Activated naive CD4-positive, alpha-beta T cell treated with anti-CD3 and anti-CD28 coated beads for 36 hours (primary cell): ENCODE results near the gene AKT3. TPM values are rescaled to one million over a fixed set of nuclear protein-coding genes. Genes with fewer than 3 reads are reported as not detected.
A peak's percentile ranks its signal among the peaks of the same experiment; 100 is the strongest.
"Not testable (repeated sequence)": the region's sequence is repeated elsewhere in the genome, so short reads cannot be mapped to it uniquely, and the experiment has no call there.

Experiments
- CTCF ChIA-PET: fragments of 350-600 bp; sonication (Branson Sonifier 250); formaldehyde crosslinking; loops from one replicate; lab custom pipeline; 2021; ENCODE audit warnings: antibody characterized with exemption; lab: Charles Lee
- DNase-seq: peaks from one replicate; pipeline ENCODE4 v3.0.0-alpha.2; 2020
- H3K27ac Mint-ChIP-seq: one replicate; pipeline ENCODE4 v1.8.0; 2021; ENCODE audit warnings: mild to moderate bottlenecking, mixed read lengths
- H3K27me3 Mint-ChIP-seq: one replicate; pipeline ENCODE4 v1.8.0; 2021; ENCODE audit warnings: low read depth, mixed read lengths
- H3K36me3 Mint-ChIP-seq: one replicate; pipeline ENCODE4 v1.8.0; 2021; ENCODE audit warnings: low read depth, mixed read lengths
- H3K4me1 Mint-ChIP-seq: one replicate; pipeline ENCODE4 v1.8.0; 2021; ENCODE audit warnings: low read depth, mixed read lengths
- H3K4me3 Mint-ChIP-seq: one replicate; pipeline ENCODE4 v1.8.0; 2021; ENCODE audit warnings: mild to moderate bottlenecking, moderate library complexity, mixed read lengths
- H3K9me3 Mint-ChIP-seq: one replicate; pipeline ENCODE4 v1.8.0; 2021; ENCODE audit warnings: mixed read lengths
- intact Hi-C: fragments of 100-400 bp; cut with micrococcal nuclease; formaldehyde crosslinking; loops from one replicate; pipeline ENCODE4 v1.15.1; 2023
- total RNA-seq, 2 experiments: library from RNA; stranded (reverse); gene quantifications; one replicate each; pipeline ENCODE4 v1.2.3, GENCODE V29; 2021

AKT3 gene
- total RNA-seq, 2 experiments from 2014 or later = 19.1 to 21.5 TPM

DNA sequence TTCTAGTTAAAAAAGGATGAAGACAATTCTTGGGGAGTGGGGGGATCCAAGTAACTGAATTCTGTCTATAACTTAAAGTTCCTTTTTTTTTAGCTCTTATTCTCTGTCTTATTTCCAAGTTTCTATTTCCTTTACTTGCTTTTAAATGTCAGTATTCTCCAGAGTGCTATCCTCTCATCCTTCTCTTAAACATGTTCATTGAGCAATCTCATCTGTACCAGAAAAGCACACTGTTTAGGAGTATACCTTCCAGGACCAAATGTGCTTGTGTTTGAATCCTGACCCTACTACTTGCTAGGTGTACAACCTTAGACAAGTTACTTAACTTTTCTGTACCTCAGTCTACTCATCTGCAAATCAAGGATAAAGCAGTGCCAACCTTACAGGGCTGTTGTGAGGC, 50.1 kb downstream of the AKT3 start:
- Mint-ChIP-seq H3K36me3 (peaks cover 19% of the 10 kb centered on the region), H3K4me1 (peaks cover 32% of the 10 kb centered on the region), H3K4me3 (no peak overlapping the region), H3K9me3 (no peaks in the 10 kb centered on the region), H3K27ac (no peak overlapping the region), H3K27me3 (no peaks in the 10 kb centered on the region)
- DNase-seq = no peak
- CTCF ChIA-PET = no interaction called here
- intact Hi-C loops = no loop called here

DNA sequence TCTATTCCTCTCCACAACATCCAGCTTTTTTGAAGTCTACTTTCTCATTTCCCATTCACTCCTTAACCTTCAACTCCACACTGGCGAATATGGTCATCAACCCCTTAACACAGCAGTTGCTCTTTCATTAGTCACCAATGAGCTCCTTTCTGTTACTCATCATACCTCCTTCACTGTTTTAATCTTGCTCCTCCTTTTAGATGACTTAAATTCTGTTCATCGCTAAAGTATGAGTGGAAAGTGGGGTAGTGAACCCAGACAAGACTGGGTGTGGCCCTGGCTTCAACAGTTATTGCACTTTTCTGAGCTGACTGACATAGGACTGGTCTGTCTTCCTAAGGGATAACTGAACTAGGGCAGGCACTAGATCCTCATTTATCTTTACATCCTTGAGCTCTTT, 51.3 kb downstream of the AKT3 start:
- no peaks in the 10 kb centered on the region for H3K27me3 Mint-ChIP-seq
- intact Hi-C loops = no loop called here
- CTCF ChIA-PET = no interaction called here
- no peak overlapping the region for H3K4me3 Mint-ChIP-seq
- H3K36me3 Mint-ChIP-seq = peaks cover 15% of the 10 kb centered on the region
- DNase-seq = peak; percentile 8
- H3K4me1 Mint-ChIP-seq = peaks cover 27% of the 10 kb centered on the region
- H3K27ac Mint-ChIP-seq = no peak overlapping the region
- no peaks in the 10 kb centered on the region for H3K9me3 Mint-ChIP-seq

DNA sequence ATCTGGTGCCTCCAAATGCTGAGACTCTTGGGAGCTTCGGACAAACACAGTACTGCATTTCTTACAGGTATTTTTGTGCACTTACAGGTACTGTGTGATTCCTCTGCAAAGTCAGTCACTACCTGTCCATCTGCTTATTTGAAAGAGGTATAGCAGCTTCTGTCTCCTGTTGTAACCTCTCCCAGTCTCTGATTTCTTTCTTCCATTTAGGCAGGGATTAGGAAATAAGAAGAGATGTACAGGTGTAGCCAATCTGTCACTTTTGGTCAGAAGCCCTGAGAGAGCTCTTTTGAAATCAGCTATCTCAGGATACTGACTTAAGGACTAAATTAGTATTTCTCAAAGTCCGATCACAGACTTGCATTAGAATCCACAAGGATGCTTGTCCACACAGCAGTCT, 54.0 kb downstream of the AKT3 start:
- CTCF ChIA-PET = no interaction called here
- Mint-ChIP-seq H3K4me1 (peaks cover 40% of the 10 kb centered on the region), H3K27me3 (no peaks in the 10 kb centered on the region), H3K27ac (no peak overlapping the region), H3K36me3 (peaks cover 11% of the 10 kb centered on the region), H3K4me3 (no peak overlapping the region), H3K9me3 (no peaks in the 10 kb centered on the region)
- DNase-seq = no peak
- intact Hi-C loops = no loop called here

DNA sequence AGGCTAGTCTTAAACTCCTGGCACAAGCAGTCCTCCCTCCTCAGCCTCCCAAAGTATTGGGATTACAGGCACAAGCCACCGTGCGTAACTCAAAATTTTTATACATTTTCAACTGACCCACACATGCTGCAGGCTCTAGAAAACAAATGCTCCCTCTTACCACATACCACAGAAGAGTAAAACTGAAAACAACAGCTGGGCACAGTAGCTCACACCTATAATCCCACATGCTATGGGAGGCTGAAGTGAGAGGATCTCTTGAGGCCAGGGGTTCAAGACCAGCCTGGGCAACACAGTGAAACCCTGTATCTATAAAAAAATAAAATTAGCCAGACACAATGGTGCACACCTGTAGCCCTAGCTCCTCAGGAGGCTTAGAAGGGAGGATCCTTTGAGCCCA, 56.7 kb downstream of the AKT3 start:
- DNase-seq = no peak
- Mint-ChIP-seq H3K27me3 (no peaks in the 10 kb centered on the region), H3K9me3 (no peaks in the 10 kb centered on the region), H3K4me1 (peaks cover 35% of the 10 kb centered on the region), H3K4me3 (no peak overlapping the region), H3K27ac (no peak overlapping the region), H3K36me3 (peaks cover 7% of the 10 kb centered on the region)
- intact Hi-C loops = no loop called here
- CTCF ChIA-PET = interaction anchor here (0.6 kb wide), 1 partner anchor 307 kb away, joined by 3 read pairs; no protein-coding TSS in a partner anchor

DNA sequence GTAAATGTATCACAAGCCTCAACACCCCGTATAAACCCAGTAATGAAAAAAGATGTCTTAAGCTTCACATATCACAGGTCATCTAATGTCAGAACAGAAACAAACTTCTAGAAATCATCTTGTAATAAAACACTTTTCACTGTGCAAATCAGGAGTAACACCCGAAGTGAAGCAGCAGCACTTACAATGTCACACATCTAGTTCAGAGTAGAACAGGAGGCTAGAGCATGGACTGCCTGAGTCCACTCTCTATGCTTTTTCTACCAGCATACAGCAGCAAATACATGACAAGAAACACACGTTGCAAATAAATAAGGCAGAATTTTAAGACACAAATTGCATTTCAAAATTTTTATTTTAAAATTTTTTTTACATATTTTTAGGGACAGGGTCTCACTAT, 57.2 kb downstream of the AKT3 start:
- intact Hi-C loops = no loop called here

DNA sequence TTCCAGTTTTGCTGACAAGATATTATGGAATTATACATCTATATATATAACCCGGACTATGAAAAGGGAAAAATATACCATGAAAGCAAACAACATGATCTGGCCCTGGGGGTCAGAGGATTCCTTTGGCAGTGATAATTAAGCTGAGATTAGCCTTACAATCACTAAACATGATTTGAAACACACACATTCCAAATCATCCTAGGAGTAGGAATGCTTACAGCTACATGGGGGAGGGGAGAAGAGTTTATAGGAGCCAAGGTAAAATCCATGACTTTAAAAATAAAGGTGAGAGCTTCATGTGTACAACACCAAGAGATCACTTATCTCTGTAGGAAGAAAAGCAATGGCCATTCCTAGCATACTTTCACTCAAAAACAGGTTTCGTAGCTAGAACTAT, 57.6 kb downstream of the AKT3 start:
- CTCF ChIA-PET = interaction anchor here (0.8 kb wide), 1 partner anchor 21 kb away, joined by 3 read pairs; no protein-coding TSS in a partner anchor
- no peaks in the 10 kb centered on the region for H3K9me3 Mint-ChIP-seq
- H3K27me3 Mint-ChIP-seq = no peaks in the 10 kb centered on the region
- H3K4me1 Mint-ChIP-seq = peaks cover 34% of the 10 kb centered on the region
- H3K36me3 Mint-ChIP-seq = peaks cover 7% of the 10 kb centered on the region
- no peak overlapping the region for H3K27ac Mint-ChIP-seq
- intact Hi-C loops = no loop called here
- DNase-seq = no peak
- no peak overlapping the region for H3K4me3 Mint-ChIP-seq

More for the DNA sequence above, 57.2 kb downstream of the AKT3 start:
- peaks cover 7% of the 10 kb centered on the region for H3K36me3 Mint-ChIP-seq
- no peak overlapping the region for H3K27ac Mint-ChIP-seq
- CTCF ChIA-PET = interaction anchor here (0.6 to 0.8 kb wide), 2 partner anchors 22 to 307 kb away, joined by 3 read pairs; no protein-coding TSS in a partner anchor
- H3K4me3 Mint-ChIP-seq = no peak overlapping the region
- no peak for DNase-seq
- H3K27me3 Mint-ChIP-seq = no peaks in the 10 kb centered on the region
- H3K4me1 Mint-ChIP-seq = peaks cover 35% of the 10 kb centered on the region
- no peaks in the 10 kb centered on the region for H3K9me3 Mint-ChIP-seq

DNA sequence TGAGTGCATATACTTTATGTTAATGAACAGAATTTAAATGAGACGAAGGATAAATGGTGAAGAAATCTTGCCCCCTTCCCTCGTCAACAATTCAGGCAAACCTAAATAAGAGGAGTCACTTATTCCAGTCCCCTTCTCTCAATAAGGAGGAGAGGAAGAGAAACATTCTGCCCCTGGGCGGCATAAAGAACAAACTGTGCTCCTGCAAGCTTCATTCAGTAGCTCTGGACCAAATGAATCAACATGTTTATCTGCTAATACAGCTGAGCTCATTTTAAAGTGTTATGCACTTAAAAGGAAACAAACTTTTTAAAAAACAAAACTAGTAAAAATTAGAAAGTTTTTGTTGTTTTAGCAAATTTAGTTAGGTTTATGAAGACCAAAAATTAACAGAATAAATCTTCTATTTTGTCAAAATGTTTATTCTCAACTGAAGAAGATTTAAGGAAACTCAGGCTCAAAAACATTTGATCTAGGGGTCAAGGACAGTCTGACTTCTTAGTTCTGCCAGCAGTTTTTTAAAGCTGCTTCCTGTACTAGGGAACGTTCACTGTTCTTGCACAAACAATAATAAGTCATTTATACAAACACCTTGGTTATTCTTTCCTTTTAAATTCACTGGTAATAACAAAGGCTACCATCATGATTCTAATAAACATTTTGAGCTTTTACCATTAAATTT, 58.3 kb downstream of the AKT3 start:
- no peak for DNase-seq
- Mint-ChIP-seq H3K27me3 (no peaks in the 10 kb centered on the region), H3K36me3 (peaks cover 7% of the 10 kb centered on the region), H3K9me3 (no peaks in the 10 kb centered on the region), H3K4me3 (no peak overlapping the region), H3K4me1 (peaks cover 34% of the 10 kb centered on the region), H3K27ac (no peak overlapping the region)
- CTCF ChIA-PET = interaction anchor here (0.6 to 0.8 kb wide), 3 partner anchors 21 to 1049 kb away, joined by 3 to 6 read pairs (median 3); no protein-coding TSS in a partner anchor
- intact Hi-C loops = no loop called here

DNA sequence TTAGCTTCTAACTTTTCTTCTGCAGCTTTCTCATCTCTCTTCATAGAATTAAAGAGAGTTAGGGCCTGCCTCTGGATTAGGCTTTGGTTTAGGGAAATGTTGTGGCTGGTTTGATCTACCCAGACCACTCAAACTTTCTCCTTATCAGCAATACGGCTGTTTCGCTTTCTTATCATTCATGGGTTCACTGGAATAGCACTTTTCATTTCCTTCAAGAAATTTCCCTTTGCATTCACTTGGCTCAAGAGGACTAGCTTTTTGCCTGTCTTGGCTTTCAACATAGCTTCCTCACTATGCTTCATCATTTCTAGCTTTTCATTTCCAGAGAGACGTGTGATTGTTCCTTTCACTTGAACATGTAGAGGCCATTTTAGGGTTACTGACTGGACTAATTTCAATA, 59.6 kb downstream of the AKT3 start:
- peaks cover 34% of the 10 kb centered on the region for H3K4me1 Mint-ChIP-seq
- H3K9me3 Mint-ChIP-seq = no peaks in the 10 kb centered on the region
- CTCF ChIA-PET = interaction anchor here (0.6 kb wide), 1 partner anchor 266 kb away, joined by 3 read pairs; no protein-coding TSS in a partner anchor
- no peak for DNase-seq
- intact Hi-C loops = no loop called here
- no peaks in the 10 kb centered on the region for H3K27me3 Mint-ChIP-seq
- no peak overlapping the region for H3K4me3 Mint-ChIP-seq
- no peak overlapping the region for H3K27ac Mint-ChIP-seq
- H3K36me3 Mint-ChIP-seq = no peaks in the 10 kb centered on the region

DNA sequence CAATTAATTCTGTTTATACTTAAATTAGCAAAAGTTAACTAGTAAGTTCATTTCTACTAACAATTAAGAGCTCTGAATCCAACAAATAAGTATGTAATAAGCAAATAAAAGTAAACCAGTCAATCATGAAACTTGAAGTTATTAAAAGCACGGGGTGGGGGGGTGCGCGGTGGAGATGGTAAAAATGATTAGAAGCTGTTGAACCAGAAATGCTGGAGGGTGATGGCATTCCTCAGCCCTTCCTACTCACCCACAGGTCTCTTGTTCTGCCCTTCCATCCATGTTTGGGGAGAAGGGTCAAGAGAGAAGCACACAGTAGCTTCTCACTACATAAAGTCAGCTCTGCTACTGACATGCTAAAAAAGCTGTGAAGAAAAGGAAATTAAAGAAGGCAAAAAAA, 63.5 kb downstream of the AKT3 start:
- Mint-ChIP-seq H3K9me3 (no peaks in the 10 kb centered on the region), H3K36me3 (no peaks in the 10 kb centered on the region), H3K27ac (no peak overlapping the region), H3K4me3 (no peak overlapping the region), H3K27me3 (no peaks in the 10 kb centered on the region), H3K4me1 (peaks cover 19% of the 10 kb centered on the region)
- CTCF ChIA-PET = interaction anchor here (0.6 to 0.9 kb wide), 3 partner anchors 38 to 292 kb away, joined by 3 to 4 read pairs (median 3); no protein-coding TSS in a partner anchor
- intact Hi-C loops = no loop called here
- no peak for DNase-seq

DNA sequence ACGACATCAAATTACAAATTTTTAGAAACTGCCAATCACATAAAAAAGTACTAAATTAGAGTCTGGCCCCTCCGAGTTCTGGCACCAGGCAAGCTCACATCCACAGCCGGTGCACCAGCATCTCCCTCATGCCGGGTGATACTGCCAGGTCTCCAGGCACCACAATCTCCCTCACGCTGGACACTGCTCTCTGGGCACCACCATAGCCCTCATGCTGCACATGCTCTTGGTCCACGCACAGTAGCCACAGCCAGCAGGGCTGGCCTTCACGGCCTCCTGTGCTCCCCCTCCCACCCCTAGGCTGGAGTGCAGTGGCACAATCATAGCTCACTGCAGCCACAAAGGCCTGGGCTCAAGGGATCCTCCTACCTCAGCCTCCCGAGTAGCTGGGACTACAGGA, 65.5 kb downstream of the AKT3 start:
- no peaks in the 10 kb centered on the region for H3K36me3 Mint-ChIP-seq
- H3K27me3 Mint-ChIP-seq = no peaks in the 10 kb centered on the region
- intact Hi-C loops = no loop called here
- H3K4me1 Mint-ChIP-seq = peaks cover 6% of the 10 kb centered on the region
- H3K27ac Mint-ChIP-seq = no peak overlapping the region
- CTCF ChIA-PET = interaction anchor here (1.3 kb wide), 1 partner anchor 36 kb away, joined by 4 read pairs; no protein-coding TSS in a partner anchor
- no peaks in the 10 kb centered on the region for H3K9me3 Mint-ChIP-seq
- DNase-seq = no peak
- H3K4me3 Mint-ChIP-seq = no peak overlapping the region

DNA sequence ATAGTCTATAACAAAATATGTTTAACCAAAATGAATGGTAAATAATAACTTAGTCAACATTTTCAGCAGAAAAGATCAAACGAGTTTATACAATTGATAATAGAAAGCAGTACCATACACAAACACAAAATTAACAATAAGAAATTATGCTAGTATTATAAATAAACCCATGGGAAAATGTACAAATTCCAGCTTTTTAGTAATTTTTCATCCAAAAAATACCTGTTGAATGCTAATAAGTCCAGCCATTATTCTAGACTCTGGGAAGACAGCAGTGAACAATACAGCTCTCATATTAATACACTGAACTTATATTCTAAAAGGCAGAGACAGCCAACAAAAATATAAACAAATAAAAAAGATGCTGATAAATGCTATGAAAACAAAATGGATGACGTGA, 66.3 kb downstream of the AKT3 start:
- H3K4me1 Mint-ChIP-seq = peaks cover 3% of the 10 kb centered on the region
- no peaks in the 10 kb centered on the region for H3K27me3 Mint-ChIP-seq
- no peak overlapping the region for H3K27ac Mint-ChIP-seq
- no peak overlapping the region for H3K4me3 Mint-ChIP-seq
- H3K36me3 Mint-ChIP-seq = peaks cover 2% of the 10 kb centered on the region
- intact Hi-C loops = no loop called here
- CTCF ChIA-PET = interaction anchor here (1.3 kb wide), 1 partner anchor 35 kb away, joined by 4 read pairs; no protein-coding TSS in a partner anchor
- H3K9me3 Mint-ChIP-seq = peaks cover 2% of the 10 kb centered on the region
- no peak for DNase-seq

DNA sequence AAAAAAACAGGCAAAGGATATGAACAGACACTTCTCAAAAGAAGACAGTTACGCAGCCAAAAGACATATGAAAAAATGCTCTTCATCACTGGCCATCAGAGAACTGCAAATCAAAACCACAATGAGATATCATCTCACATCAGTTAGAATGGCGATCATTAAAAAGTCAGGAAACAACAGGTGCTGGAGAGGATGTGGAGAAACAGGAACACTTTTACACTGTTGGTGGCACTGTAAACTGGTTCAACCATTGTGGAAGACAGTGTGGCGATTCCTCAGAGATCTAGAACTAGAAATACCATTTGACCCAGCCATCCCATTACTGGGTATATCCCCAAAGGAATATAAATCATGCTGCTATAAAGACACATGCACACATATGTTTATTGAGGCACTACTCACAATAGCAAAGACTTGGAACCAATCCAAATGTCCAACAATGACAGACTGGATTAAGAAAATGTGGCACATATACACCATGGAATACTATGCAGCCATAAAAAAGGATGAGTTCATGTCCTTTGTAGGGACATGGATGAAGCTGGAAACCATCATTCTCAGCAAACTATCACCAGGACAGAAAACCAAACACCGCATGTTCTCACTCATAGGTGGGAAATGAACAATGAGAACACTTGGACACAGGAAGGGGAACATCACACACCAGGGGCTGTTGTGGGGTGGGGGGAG, 77.5 kb downstream of the AKT3 start:
- Mint-ChIP-seq H3K36me3 (peaks cover 27% of the 10 kb centered on the region), H3K9me3 (peaks cover 19% of the 10 kb centered on the region)
- intact Hi-C loops, H3K27me3 Mint-ChIP-seq, H3K4me1 Mint-ChIP-seq, CTCF ChIA-PET, H3K27ac Mint-ChIP-seq, H3K4me3 Mint-ChIP-seq, DNase-seq: not testable (repeated sequence)
